GM21447 (cell line): ENCODE data around the gene TPPP.
"Not testable (repeated sequence)": the region's sequence is repeated elsewhere in the genome, so short reads cannot be mapped to it uniquely, and the experiment has no call there.

ENCODE experiments used
- ATAC-seq: cut with Tn5 transposase; IDR thresholded peaks from one replicate; pipeline ENCODE4 v1.9.1; 2021; ENCODE audit not compliant: unreplicated experiment

TPPP gene

GRCh38 chr5:679166-679895, 13.8 kb downstream of the TPPP start:
- not testable (repeated sequence) for ATAC-seq

- not testable (repeated sequence) for ATAC-seq
These were observed 14.6 kb downstream of the TPPP start for GRCh38 chr5:678521-678920.

GRCh38 chr5:677131-678101, 15.7 kb downstream of the TPPP start:
- no peak for ATAC-seq

- ATAC-seq = no peak
These were observed 16.5 kb downstream of the TPPP start for GRCh38 chr5:676699-677076.

- no peak for ATAC-seq
These were observed 17.1 kb downstream of the TPPP start for GRCh38 chr5:675871-676698.

GRCh38 chr5:675111-675870, 17.9 kb downstream of the TPPP start:
- no peak for ATAC-seq

GRCh38 chr5:674630-675011, 18.5 kb downstream of the TPPP start:
- no peak for ATAC-seq

- no peak for ATAC-seq
These were observed 19.1 kb downstream of the TPPP start for GRCh38 chr5:673831-674629.

GRCh38 chr5:673161-673830, 19.9 kb downstream of the TPPP start:
- no peak for ATAC-seq

GRCh38 chr5:672329-673160, 20.6 kb downstream of the TPPP start:
- ATAC-seq = no peak

- ATAC-seq = no peak
These were observed 21.5 kb downstream of the TPPP start for GRCh38 chr5:671459-672328.

GRCh38 chr5:670396-671270, 22.5 kb downstream of the TPPP start:
- no peak for ATAC-seq

- no peak for ATAC-seq
These were observed 23.2 kb downstream of the TPPP start for GRCh38 chr5:669842-670395.

GRCh38 chr5:669111-669841, 23.9 kb downstream of the TPPP start:
- no peak for ATAC-seq

- no peak for ATAC-seq
These were observed 24.7 kb downstream of the TPPP start for GRCh38 chr5:668283-668995.
